HCT116 (cell line): ENCODE data around the gene CTSG. TPM values are rescaled to one million over a fixed set of nuclear protein-coding genes. Genes with fewer than 3 reads are reported as not detected.

ENCODE experiments used
- ATAC-seq: fragments of 200-7000 bp; cut with Tn5 transposase; 2 replicates; pipeline ENCODE4 v1.9.1; 2020; ENCODE audit warnings: mild to moderate bottlenecking, moderate library complexity
- BruUV-seq: library from RNA; stranded (reverse); fragments of 400-500 nt; replicated peaks from 2 replicates; lab custom pipeline; 2021; lab: Mats Ljungman, UMichigan
- CTCF ChIA-PET: fragments of 300-600 bp; sonication (Branson Sonifier 250); formaldehyde crosslinking; loops from one replicate; lab custom pipeline; 2021; ENCODE audit warnings: antibody characterized with exemption; lab: Charles Lee
- POLR2A ChIA-PET: fragments of 300-600, 350-600 bp; sonication (Branson Sonifier 250); formaldehyde crosslinking; loops from one replicate; lab custom pipeline; 2021; ENCODE audit warnings: antibody characterized with exemption; lab: Charles Lee
- RAD21 ChIA-PET, 2 experiments: fragments of 300-600 bp; sonication (Branson Sonifier 250); formaldehyde crosslinking; loops; one replicate each; lab custom pipeline; 2023; ENCODE audit warnings: low total read pairs in 2 of 2; ENCODE audit not compliant: uncharacterized antibody in 2 of 2, unreplicated experiment in 2 of 2, low non-redundant PET in 1 of 2; lab: Charles Lee
- DNase-seq: peaks from one replicate; pipeline ENCODE4 v3.0.0-alpha.2; 2010; ENCODE audit warnings: low read depth, low spot score
- H2AFZ ChIP-seq: fragments of 200-600 bp; shearing (Covaris generic), sonication (generic); 2 replicates; pipeline ENCODE4 v1.6.1; 2017; ENCODE audit warnings: low read depth, mixed run types, mixed read lengths, antibody characterized with exemption, low read length; ENCODE audit not compliant: poor library complexity, severe bottlenecking
- H3K27ac ChIP-seq: 2 replicates; pipeline ENCODE4 v1.5.1; 2012; ENCODE audit warnings: low read depth, low read length
- H3K27me3 ChIP-seq: fragments of 200-600 bp; sonication (generic); 2 replicates; pipeline ENCODE4 v1.6.1; 2016; ENCODE audit warnings: mixed run types, low read length, mixed read lengths; ENCODE audit not compliant: insufficient read depth
- H3K36me3 ChIP-seq, 2 experiments: fragments of 200-500 bp in 1 of 2; fragments of 200-600 bp in 1 of 2; sonication (Bioruptor generic) in 1 of 2; sonication (generic) in 1 of 2; 2 replicates each; pipeline versions ENCODE4 v1.5.1 to v1.6.1; 2014 to 2016; ENCODE audit warnings: low read length in 2 of 2, inconsistent platforms in 1 of 2, mixed read lengths in 1 of 2, mixed run types in 1 of 2; ENCODE audit not compliant: insufficient read depth in 2 of 2, control insufficient read depth in 1 of 2
- H3K4me1 ChIP-seq, 2 experiments: fragments of 200-600 bp in 1 of 2; sonication (generic) in 1 of 2; 2 replicates each; pipeline versions ENCODE4 v1.5.1 to v1.6.1; 2012 to 2017; ENCODE audit warnings: low read length in 2 of 2, inconsistent platforms in 1 of 2, mild to moderate bottlenecking in 1 of 2, mixed read lengths in 1 of 2, mixed run types in 1 of 2, moderate library complexity in 1 of 2; ENCODE audit not compliant: insufficient read depth in 2 of 2, control insufficient read depth in 1 of 2
- H3K4me2 ChIP-seq: fragments of 200-600 bp; sonication (generic); 2 replicates; pipeline ENCODE4 v1.6.1; 2017; ENCODE audit warnings: mixed run types, low read length, mixed read lengths
- H3K4me3 ChIP-seq, 2 experiments: fragments of 200-600 bp in 1 of 2; sonication (generic) in 1 of 2; replicated peaks in 1 of 2; 2 replicates each; pipeline ENCODE4 v1.5.1; 2011 to 2016; ENCODE audit warnings: low read length in 2 of 2, control low read depth in 1 of 2, low read depth in 1 of 2, mild to moderate bottlenecking in 1 of 2, mixed read lengths in 1 of 2, mixed run types in 1 of 2
- H3K79me2 ChIP-seq: fragments of 200-600 bp; sonication (generic); 2 replicates; pipeline ENCODE4 v1.6.1; 2017; ENCODE audit warnings: mild to moderate bottlenecking, mixed run types, low read length, moderate library complexity, mixed read lengths; ENCODE audit not compliant: insufficient read depth
- H3K9ac ChIP-seq: fragments of 200-600 bp; sonication (generic); 2 replicates; pipeline ENCODE4 v1.6.1; 2016; ENCODE audit warnings: low read length, mixed read lengths
- H3K9me2 ChIP-seq: fragments of 200-600 bp; sonication (generic), shearing (Covaris generic); 2 replicates; pipeline ENCODE4 v1.6.1; 2017; ENCODE audit warnings: mixed run types, mild to moderate bottlenecking, moderate library complexity; ENCODE audit not compliant: insufficient read depth
- H3K9me3 ChIP-seq, 2 experiments: fragments of 200-500 bp in 1 of 2; fragments of 200-600 bp in 1 of 2; sonication (Bioruptor generic) in 1 of 2; sonication (generic) in 1 of 2; 2 replicates each; pipeline ENCODE4 v1.6.1; 2014 to 2017; ENCODE audit warnings: low read length in 2 of 2, mixed read lengths in 2 of 2, inconsistent platforms in 1 of 2, low read depth in 1 of 2, mild to moderate bottlenecking in 1 of 2, mixed run types in 1 of 2, moderate library complexity in 1 of 2; ENCODE audit not compliant: control insufficient read depth in 1 of 2, insufficient read depth in 1 of 2
- H4K20me1 ChIP-seq: fragments of 200-600 bp; sonication (generic), shearing (Covaris generic); 2 replicates; pipeline ENCODE4 v1.6.1; 2017; ENCODE audit warnings: mixed run types, mild to moderate bottlenecking, moderate library complexity; ENCODE audit not compliant: insufficient read depth
- ATF3 ChIP-seq: IDR thresholded peaks from 2 replicates; pipeline ENCODE4 v1.6.1; 2012
- CEBPB ChIP-seq: IDR thresholded peaks from 2 replicates; pipeline ENCODE4 v1.6.1; 2012; ENCODE audit warnings: low read depth
- CTCF ChIP-seq, 3 experiments: fragments of 200-600 bp in 1 of 3; sonication (generic) in 1 of 3; IDR thresholded peaks in 2 of 3; conservative IDR thresholded peaks in 1 of 3; 2 replicates each; pipeline ENCODE4 v1.5.1; 2012 to 2017; ENCODE audit warnings: low read depth in 2 of 3, low read length in 2 of 3, antibody characterized with exemption in 1 of 3, borderline replicate concordance in 1 of 3, control low read depth in 1 of 3, mild to moderate bottlenecking in 1 of 3, mixed read lengths in 1 of 3, mixed run types in 1 of 3, moderate library complexity in 1 of 3; ENCODE audit not compliant: insufficient read depth in 1 of 3
- EGR1 ChIP-seq: IDR thresholded peaks from 2 replicates; pipeline ENCODE4 v1.6.1; 2012; ENCODE audit warnings: low read depth
- ELF1 ChIP-seq: IDR thresholded peaks from 2 replicates; pipeline ENCODE4 v1.6.1; 2012; ENCODE audit warnings: low read depth, borderline replicate concordance
- EZH2 ChIP-seq: fragments of 200-600 bp; sonication (generic); IDR thresholded peaks from 2 replicates; pipeline ENCODE4 v1.6.1; 2017; ENCODE audit warnings: antibody characterized with exemption, mixed run types
- EZH2phosphoT487 ChIP-seq: fragments of 200-600 bp; IDR thresholded peaks from 2 replicates; pipeline ENCODE4 v1.6.1; 2018; ENCODE audit warnings: antibody characterized with exemption, borderline replicate concordance
- JUND ChIP-seq: IDR thresholded peaks from 2 replicates; pipeline ENCODE4 v1.6.1; 2012
- MAX ChIP-seq: IDR thresholded peaks from 2 replicates; pipeline ENCODE4 v1.6.1; 2012
- POLR2A ChIP-seq: IDR thresholded peaks from 2 replicates; pipeline ENCODE4 v1.7.0; 2011; ENCODE audit warnings: borderline replicate concordance; ENCODE audit not compliant: insufficient read depth, insufficient read length; ENCODE audit errors: extremely low read depth
- POLR2AphosphoS5 ChIP-seq: IDR thresholded peaks from 2 replicates; pipeline ENCODE4 v1.6.1; 2011; ENCODE audit warnings: mild to moderate bottlenecking, low read depth, low read length, moderate library complexity
- SIN3A ChIP-seq: IDR thresholded peaks from 2 replicates; pipeline ENCODE4 v1.6.1; 2012; ENCODE audit warnings: low read depth
- SRF ChIP-seq: IDR thresholded peaks from 2 replicates; pipeline ENCODE4 v1.6.1; 2012; ENCODE audit warnings: low read depth
- TCF7L2 ChIP-seq: IDR thresholded peaks from 2 replicates; pipeline ENCODE4 v1.7.0; 2011; ENCODE audit warnings: borderline replicate concordance, inconsistent platforms; ENCODE audit not compliant: insufficient read depth, insufficient read length; ENCODE audit errors: extremely low read depth
- ZBTB33 ChIP-seq: IDR thresholded peaks from 2 replicates; pipeline ENCODE4 v1.6.1; 2011; ENCODE audit warnings: mild to moderate bottlenecking, low read length, moderate library complexity; ENCODE audit not compliant: insufficient replicate concordance; ENCODE audit errors: extremely low read depth
- ZFX ChIP-seq: fragments of 450-650 bp; IDR thresholded peaks from 2 replicates; pipeline ENCODE4 v1.6.1; 2017
- ZNF274 ChIP-seq: fragments of 200-500 bp; sonication (Bioruptor generic); IDR thresholded peaks from 2 replicates; pipeline ENCODE4 v1.6.1; 2014; ENCODE audit warnings: mild to moderate bottlenecking, low read depth, low read length, inconsistent platforms
- intact Hi-C: fragments of 100-400 bp; cut with micrococcal nuclease; formaldehyde crosslinking; loops from 2 replicates; pipeline ENCODE4 v1.10.0; 2022
- total RNA-seq: library from RNA; stranded (reverse); gene quantifications from one replicate; pipeline ENCODE4 v1.2.1, GENCODE V29; 2021; ENCODE audit not compliant: unreplicated experiment
- TF ChIP-seq, protein P1 (sequence below): IDR thresholded peaks from 2 replicates; pipeline ENCODE4 v1.6.1; 2012; ENCODE audit warnings: low read depth

Gene CTSG
- total RNA-seq, 1 experiment from 2014 or later, result not detected

- RAD21 ChIA-PET, result no interaction called here
- no peaks in the 10 kb centered on the region for H3K4me1 ChIP-seq
- no peak overlapping the region for H3K9ac ChIP-seq
- no peak for DNase-seq
- no peak overlapping the region for H2AFZ ChIP-seq
- H3K4me3 ChIP-seq, result no peak overlapping the region
- POLR2A ChIA-PET, result no interaction called here
- H3K4me2 ChIP-seq, result no peak overlapping the region
- H3K79me2 ChIP-seq, result no peaks in the 10 kb centered on the region
- TF ChIP-seq ZBTB33 (no peak), ATF3 (no peak), CEBPB (no peak), EGR1 (no peak), POLR2AphosphoS5 (no peak), TCF7L2 (no peak), EZH2 (no peak), ZFX (no peak), CTCF (IDR thresholded peaks at IDR 0.05 in 2 of 3, conservative IDR thresholded peaks at IDR 0.05 in 1 of 3; ENCODE audit: borderline replicate concordance in 1 of 3, insufficient read depth in 1 of 3, low read depth in 2 of 3, low read length in 2 of 3) (no peak), JUND (no peak), POLR2A (no peak), ELF1 (no peak), EZH2phosphoT487 (no peak), SIN3A (no peak), SRF (no peak), ZNF274 (no peak), MAX (no peak)
- TF ChIP-seq, protein P1, sequence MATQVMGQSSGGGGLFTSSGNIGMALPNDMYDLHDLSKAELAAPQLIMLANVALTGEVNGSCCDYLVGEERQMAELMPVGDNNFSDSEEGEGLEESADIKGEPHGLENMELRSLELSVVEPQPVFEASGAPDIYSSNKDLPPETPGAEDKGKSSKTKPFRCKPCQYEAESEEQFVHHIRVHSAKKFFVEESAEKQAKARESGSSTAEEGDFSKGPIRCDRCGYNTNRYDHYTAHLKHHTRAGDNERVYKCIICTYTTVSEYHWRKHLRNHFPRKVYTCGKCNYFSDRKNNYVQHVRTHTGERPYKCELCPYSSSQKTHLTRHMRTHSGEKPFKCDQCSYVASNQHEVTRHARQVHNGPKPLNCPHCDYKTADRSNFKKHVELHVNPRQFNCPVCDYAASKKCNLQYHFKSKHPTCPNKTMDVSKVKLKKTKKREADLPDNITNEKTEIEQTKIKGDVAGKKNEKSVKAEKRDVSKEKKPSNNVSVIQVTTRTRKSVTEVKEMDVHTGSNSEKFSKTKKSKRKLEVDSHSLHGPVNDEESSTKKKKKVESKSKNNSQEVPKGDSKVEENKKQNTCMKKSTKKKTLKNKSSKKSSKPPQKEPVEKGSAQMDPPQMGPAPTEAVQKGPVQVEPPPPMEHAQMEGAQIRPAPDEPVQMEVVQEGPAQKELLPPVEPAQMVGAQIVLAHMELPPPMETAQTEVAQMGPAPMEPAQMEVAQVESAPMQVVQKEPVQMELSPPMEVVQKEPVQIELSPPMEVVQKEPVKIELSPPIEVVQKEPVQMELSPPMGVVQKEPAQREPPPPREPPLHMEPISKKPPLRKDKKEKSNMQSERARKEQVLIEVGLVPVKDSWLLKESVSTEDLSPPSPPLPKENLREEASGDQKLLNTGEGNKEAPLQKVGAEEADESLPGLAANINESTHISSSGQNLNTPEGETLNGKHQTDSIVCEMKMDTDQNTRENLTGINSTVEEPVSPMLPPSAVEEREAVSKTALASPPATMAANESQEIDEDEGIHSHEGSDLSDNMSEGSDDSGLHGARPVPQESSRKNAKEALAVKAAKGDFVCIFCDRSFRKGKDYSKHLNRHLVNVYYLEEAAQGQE, result no peak
- TF ChIP-seq, all 23 proteins: peak for 0
- no peak for ATAC-seq
- no TSS peak for BruUV-seq
- Histone ChIP-seq H3K27ac (no peak overlapping the region), H3K36me3 (no peaks in the 10 kb centered on the region), H3K9me2 (no peaks in the 10 kb centered on the region), H3K27me3 (no peaks in the 10 kb centered on the region), H3K9me3 (no peaks in the 10 kb centered on the region), H4K20me1 (no peaks in the 10 kb centered on the region)
- CTCF ChIA-PET, result no interaction called here
- intact Hi-C loops, result no loop called here
Observed at GRCh38 chr14:24613747-24614146, 37.7 kb upstream of the CTSG start.
